ENCODE data around the gene POM121.

DNA sequence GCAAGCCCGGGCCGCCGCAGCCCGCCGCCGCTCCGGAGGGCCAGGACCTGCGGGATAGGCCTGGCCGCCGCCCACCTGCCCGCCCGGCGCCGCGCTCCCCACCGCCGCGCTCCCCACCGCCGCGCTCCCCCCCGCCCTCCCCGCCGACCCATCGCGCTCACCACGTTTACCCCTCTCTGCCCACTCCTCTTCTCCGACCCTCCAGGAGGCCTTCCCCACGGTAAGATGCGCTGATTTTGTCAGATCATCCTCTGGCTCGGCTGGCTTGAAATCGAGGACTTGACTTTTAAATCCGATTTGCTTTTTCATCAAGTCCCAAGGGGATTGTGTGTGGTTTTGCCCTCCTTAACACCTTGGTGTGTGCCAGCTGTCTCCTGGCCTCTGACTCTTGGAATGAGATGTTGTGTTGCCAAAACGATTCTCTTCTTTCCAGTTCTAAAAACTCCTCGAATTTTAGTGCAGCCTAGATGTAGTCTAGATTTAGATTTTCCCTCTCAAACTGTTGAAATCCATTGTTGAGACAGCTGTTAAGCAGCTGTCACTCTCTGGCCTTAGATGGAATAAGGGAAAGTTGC lies 738 bp downstream of the POM121 start:
- TF ChIP-seq POLR2AphosphoS5 (IDR thresholded peaks at IDR 0.05; ENCODE audit: low read depth, low read length) (no peak), POLR2A (IDR thresholded peaks at IDR 0.05; ENCODE audit: low read depth, low read length) (no peak)

Measured in GM12892 (cell line).